ENCODE results near the gene POU2F1. TPM values are rescaled to one million over a fixed set of nuclear protein-coding genes. Genes with fewer than 3 reads are reported as not detected.

POU2F1 gene
- total RNA-seq, 2 experiments from 2014 or later: 17.4 to 20.4 TPM

DNA sequence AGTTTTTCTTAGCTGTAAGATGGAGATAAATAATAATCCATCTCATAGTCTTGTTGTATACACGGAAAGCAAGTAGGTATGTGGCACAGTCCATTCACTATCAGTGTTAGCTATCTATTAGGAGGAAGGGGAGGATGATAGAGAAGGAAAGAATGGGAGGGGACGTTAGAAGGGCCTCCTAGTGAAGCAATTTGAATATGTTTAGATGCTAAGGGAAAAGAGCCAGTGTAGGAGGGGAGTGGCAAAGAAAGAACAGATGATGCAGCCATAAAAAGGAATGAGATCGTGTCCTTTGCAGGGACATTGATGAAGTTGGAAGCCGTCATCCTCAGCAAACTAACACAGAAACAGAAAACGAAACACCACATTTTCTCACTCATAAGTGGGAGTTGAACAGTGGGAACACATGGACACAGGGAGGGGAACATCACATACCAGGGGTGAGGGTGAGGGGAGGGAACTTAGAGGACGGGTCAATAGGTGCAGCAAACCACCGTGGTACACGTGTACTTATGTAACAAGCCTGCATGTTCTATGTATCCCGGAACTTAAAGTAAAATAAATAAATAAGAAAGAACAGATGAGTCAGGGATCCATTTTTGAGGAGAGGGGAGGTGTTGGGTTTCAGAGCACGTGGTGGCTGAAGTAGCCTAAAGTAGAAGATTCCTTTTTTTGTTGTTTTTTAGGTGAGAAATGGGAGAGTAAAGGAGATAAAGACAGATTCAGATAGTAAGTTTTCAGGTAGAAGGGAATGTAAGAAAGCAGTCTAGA is 124.1 kb downstream of the POU2F1 start:
- POLR2A ChIA-PET: no interaction called here
- no peaks in the 10 kb centered on the region for H3K27me3 Mint-ChIP-seq
- DNase-seq: no peak
- no peak overlapping the region for H3K4me3 Mint-ChIP-seq
- H3K9me3 Mint-ChIP-seq: no peaks in the 10 kb centered on the region
- H3K27ac Mint-ChIP-seq: no peak overlapping the region
- H3K36me3 Mint-ChIP-seq (ENCODE audit: low read depth): no peaks in the 10 kb centered on the region
- H3K4me1 Mint-ChIP-seq: peaks cover 2% of the 10 kb centered on the region
- CTCF ChIA-PET: interaction anchor here (0.9 kb wide), 1 partner anchor 78 kb away, joined by 4 read pairs; no protein-coding TSS in a partner anchor

- ChIA-PET POLR2A (no interaction called here), CTCF (no interaction called here)
- Mint-ChIP-seq H3K27ac (no peak overlapping the region), H3K27me3 (no peaks in the 10 kb centered on the region), H3K4me3 (no peak overlapping the region), H3K9me3 (no peaks in the 10 kb centered on the region), H3K4me1 (peaks cover 2% of the 10 kb centered on the region), H3K36me3 (ENCODE audit: low read depth) (no peaks in the 10 kb centered on the region)
- no peak for DNase-seq
These were observed 124.7 kb downstream of the POU2F1 start for GRCh38 chr1:167345386-167345733.

GRCh38 chr1:167357305-167357704 is 136.6 kb downstream of the POU2F1 start:
- DNase-seq: no peak
- Mint-ChIP-seq H3K4me1 (peaks cover 3% of the 10 kb centered on the region), H3K27ac (no peak overlapping the region), H3K27me3 (no peaks in the 10 kb centered on the region), H3K9me3 (peaks cover 8% of the 10 kb centered on the region), H3K36me3 (ENCODE audit: low read depth) (peaks cover 2% of the 10 kb centered on the region), H3K4me3 (no peak overlapping the region)
- ChIA-PET POLR2A (no interaction called here), CTCF (interaction anchor here (0.7 kb wide), 1 partner anchor 137 kb away, joined by 5 read pairs; the partner anchor contains the start of gene POU2F1)

DNA sequence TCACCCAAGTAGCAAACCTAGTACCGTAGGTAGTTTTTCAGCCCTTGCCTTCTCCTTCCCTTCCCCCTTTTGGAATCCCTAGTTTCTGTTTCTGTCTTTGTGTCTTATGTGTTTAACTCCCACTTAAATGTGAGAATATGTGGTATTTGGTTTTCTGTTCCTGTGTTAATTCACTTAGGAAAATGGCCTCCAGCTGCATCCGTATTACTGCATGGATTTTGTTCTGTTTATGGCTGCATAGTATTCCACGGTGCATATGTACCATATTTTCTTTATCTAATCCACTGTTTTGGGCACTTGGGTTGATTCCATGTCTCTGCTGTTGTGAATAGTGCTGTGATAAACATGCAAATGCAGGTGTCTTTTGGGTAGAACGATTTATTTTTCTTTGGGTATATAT is 138.6 kb downstream of the POU2F1 start:
- DNase-seq: no peak
- ChIA-PET CTCF (no interaction called here), POLR2A (no interaction called here)
- Mint-ChIP-seq H3K27ac (no peak overlapping the region), H3K9me3 (peaks cover 8% of the 10 kb centered on the region), H3K27me3 (no peaks in the 10 kb centered on the region), H3K4me3 (no peak overlapping the region), H3K36me3 (ENCODE audit: low read depth) (peaks cover 2% of the 10 kb centered on the region), H3K4me1 (peaks cover 3% of the 10 kb centered on the region)

DNA sequence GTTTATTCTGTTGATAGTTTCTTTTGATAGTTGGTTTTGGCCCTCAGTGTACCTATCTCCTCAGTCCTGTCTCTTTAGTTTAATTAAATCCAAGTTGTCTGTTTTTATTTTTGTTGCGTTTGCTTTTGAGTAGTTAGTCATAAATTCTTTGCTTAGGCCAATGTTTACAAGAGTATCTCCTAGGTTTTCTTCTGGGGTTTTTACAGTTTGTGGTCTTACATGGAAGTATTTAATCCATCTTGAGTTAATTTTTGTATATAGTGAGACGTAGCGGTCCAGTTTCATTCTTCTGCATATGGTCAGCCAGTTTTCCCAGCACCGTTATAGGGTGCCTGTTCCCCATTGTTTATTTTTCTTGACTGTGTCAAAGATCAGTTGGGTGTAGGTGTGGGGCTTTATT is 139.4 kb downstream of the POU2F1 start:
- Mint-ChIP-seq H3K36me3 (ENCODE audit: low read depth) (peaks cover 2% of the 10 kb centered on the region), H3K27ac (no peak overlapping the region)

GRCh38 chr1:167362638-167363037 is 142.0 kb downstream of the POU2F1 start:
- H3K4me3 Mint-ChIP-seq: no peak overlapping the region
- H3K27me3 Mint-ChIP-seq: no peaks in the 10 kb centered on the region
- DNase-seq: no peak
- H3K36me3 Mint-ChIP-seq (ENCODE audit: low read depth): peaks cover 18% of the 10 kb centered on the region
- POLR2A ChIA-PET: no interaction called here
- H3K4me1 Mint-ChIP-seq: peaks cover 3% of the 10 kb centered on the region
- CTCF ChIA-PET: interaction anchor here (1.1 kb wide), 1 partner anchor 21 kb away, joined by 3 read pairs; no protein-coding TSS in a partner anchor
- H3K27ac Mint-ChIP-seq: no peak overlapping the region
- peaks cover 8% of the 10 kb centered on the region for H3K9me3 Mint-ChIP-seq

More for the DNA sequence above, 139.4 kb downstream of the POU2F1 start:
- CTCF ChIA-PET: no interaction called here
- Mint-ChIP-seq H3K9me3 (peaks cover 8% of the 10 kb centered on the region), H3K27me3 (no peaks in the 10 kb centered on the region), H3K4me3 (no peak overlapping the region), H3K4me1 (peaks cover 3% of the 10 kb centered on the region)
- POLR2A ChIA-PET: no interaction called here
- no peak for DNase-seq

DNA sequence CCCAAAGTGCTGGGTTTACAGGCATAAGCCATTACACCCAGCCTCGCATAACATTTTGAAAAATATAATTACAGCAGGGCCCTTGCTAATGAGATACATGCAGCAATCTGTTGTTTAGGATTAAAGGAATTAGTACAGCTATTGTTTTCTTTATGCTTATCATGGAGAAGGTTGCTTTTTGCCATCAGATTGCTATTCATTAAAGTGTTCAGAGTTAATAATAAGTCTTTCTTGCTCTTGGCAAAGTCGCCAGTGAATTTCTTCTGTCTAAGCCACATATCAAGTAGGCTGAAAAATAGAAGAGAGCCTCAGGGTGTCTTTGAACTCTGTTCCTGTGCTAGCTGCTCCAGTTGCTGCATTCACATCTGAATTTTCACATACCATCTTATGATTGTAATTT is 144.1 kb downstream of the POU2F1 start:
- no peaks in the 10 kb centered on the region for H3K27me3 Mint-ChIP-seq
- H3K27ac Mint-ChIP-seq: no peak overlapping the region
- peaks cover 18% of the 10 kb centered on the region for H3K36me3 Mint-ChIP-seq (ENCODE audit: low read depth)
- no peak for DNase-seq
- ChIA-PET CTCF (interaction anchor here (0.7 kb wide), 1 partner anchor 15 kb away, joined by 3 read pairs; no protein-coding TSS in a partner anchor), POLR2A (no interaction called here)
- H3K4me1 Mint-ChIP-seq: peaks cover 1% of the 10 kb centered on the region
- peaks cover 5% of the 10 kb centered on the region for H3K9me3 Mint-ChIP-seq
- H3K4me3 Mint-ChIP-seq: no peak overlapping the region

GRCh38 chr1:167365360-167365759 is 144.7 kb downstream of the POU2F1 start:
- Mint-ChIP-seq H3K4me3 (no peak overlapping the region), H3K4me1 (no peaks in the 10 kb centered on the region), H3K27ac (no peak overlapping the region), H3K27me3 (no peaks in the 10 kb centered on the region), H3K36me3 (ENCODE audit: low read depth) (peaks cover 18% of the 10 kb centered on the region), H3K9me3 (no peaks in the 10 kb centered on the region)
- ChIA-PET POLR2A (no interaction called here), CTCF (no interaction called here)
- no peak for DNase-seq

DNA sequence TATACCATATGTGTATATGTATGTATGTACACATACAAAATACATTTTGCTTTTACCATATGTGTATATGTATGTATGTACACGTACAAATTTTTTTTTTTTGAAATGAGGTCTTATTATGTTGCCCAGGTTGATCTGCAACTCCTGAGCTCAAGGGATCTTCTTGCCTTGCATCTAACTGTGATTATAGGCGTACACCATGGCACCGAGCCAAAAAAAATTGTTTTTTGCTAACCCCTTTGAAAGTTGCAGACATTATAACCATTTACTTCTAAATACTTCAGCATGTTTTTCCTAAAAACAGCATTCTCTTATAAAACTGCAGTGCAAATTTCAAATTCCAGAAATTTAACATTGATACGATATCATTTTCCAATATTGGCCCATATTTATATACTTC is 147.0 kb downstream of the POU2F1 start:
- H3K4me3 Mint-ChIP-seq: no peak overlapping the region
- no peaks in the 10 kb centered on the region for H3K4me1 Mint-ChIP-seq
- H3K36me3 Mint-ChIP-seq (ENCODE audit: low read depth): peaks cover 24% of the 10 kb centered on the region
- CTCF ChIA-PET: interaction anchor here (0.6 to 1.0 kb wide), 2 partner anchors 28 to 42 kb away, joined by 3 read pairs; no protein-coding TSS in a partner anchor
- no peak for DNase-seq
- POLR2A ChIA-PET: no interaction called here
- no peaks in the 10 kb centered on the region for H3K27me3 Mint-ChIP-seq
- H3K27ac Mint-ChIP-seq: no peak overlapping the region
- no peaks in the 10 kb centered on the region for H3K9me3 Mint-ChIP-seq

DNA sequence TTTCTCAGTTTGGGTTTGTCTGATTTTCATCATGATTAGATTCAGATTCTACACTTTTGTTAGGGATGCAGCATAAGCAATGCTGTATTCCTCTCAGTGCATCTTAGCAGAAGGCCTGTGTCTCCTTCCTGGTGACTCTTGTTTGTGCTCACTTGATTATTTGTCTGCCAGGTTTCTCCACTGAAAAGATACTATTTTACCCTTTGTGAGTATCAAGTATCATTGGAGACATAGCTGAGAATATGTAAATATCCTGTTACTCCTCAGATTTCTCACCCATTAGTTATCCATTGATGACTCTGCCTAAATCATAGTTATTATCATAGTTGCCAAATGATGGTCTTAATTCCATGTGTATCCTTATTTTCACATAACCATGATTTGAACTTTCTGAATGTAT is 148.5 kb downstream of the POU2F1 start:
- H3K36me3 Mint-ChIP-seq (ENCODE audit: low read depth): peaks cover 25% of the 10 kb centered on the region
- no peaks in the 10 kb centered on the region for H3K4me1 Mint-ChIP-seq
- no peaks in the 10 kb centered on the region for H3K9me3 Mint-ChIP-seq
- ChIA-PET POLR2A (no interaction called here), CTCF (interaction anchor here (1.2 to 1.4 kb wide), 2 partner anchors 149 to 189 kb away, joined by 3 to 4 read pairs; no protein-coding TSS in a partner anchor)
- no peaks in the 10 kb centered on the region for H3K27me3 Mint-ChIP-seq
- DNase-seq: no peak
- no peak overlapping the region for H3K4me3 Mint-ChIP-seq
- no peak overlapping the region for H3K27ac Mint-ChIP-seq

- Mint-ChIP-seq H3K27ac (no peak overlapping the region), H3K4me3 (no peak overlapping the region), H3K36me3 (ENCODE audit: low read depth) (peaks cover 25% of the 10 kb centered on the region), H3K27me3 (no peaks in the 10 kb centered on the region), H3K4me1 (no peaks in the 10 kb centered on the region), H3K9me3 (no peaks in the 10 kb centered on the region)
- no peak for DNase-seq
- ChIA-PET POLR2A (no interaction called here), CTCF (interaction anchor here (1.2 to 1.4 kb wide), 2 partner anchors 150 to 188 kb away, joined by 3 to 4 read pairs; no protein-coding TSS in a partner anchor)
These were observed 149.2 kb downstream of the POU2F1 start for GRCh38 chr1:167369933-167370332.

DNA sequence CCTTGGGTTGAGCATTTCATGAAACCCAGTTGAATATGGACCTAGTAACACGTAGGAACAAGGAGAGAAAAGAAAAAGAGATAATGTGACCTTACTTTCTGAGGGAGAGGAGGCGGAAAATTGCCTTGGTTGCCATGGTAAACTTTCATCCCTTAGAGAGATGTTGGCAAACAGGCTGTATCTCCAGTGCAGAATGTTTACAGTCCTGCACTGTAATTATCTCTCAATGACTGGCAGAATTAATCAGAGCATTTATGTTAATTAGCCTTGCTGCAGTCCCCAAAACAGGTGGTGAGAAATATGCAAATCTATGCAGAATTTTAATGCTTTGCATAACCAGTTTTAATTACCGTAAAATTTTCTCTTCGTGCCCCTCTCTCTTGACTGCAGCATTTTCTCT is 150.3 kb downstream of the POU2F1 start:
- CTCF ChIA-PET: interaction anchor here (1.0 kb wide), 1 partner anchor 19 kb away, joined by 3 read pairs; no protein-coding TSS in a partner anchor
- POLR2A ChIA-PET: no interaction called here
- no peaks in the 10 kb centered on the region for H3K9me3 Mint-ChIP-seq
- H3K27me3 Mint-ChIP-seq: no peaks in the 10 kb centered on the region
- no peak overlapping the region for H3K4me3 Mint-ChIP-seq
- peaks cover 20% of the 10 kb centered on the region for H3K36me3 Mint-ChIP-seq (ENCODE audit: low read depth)
- no peak for DNase-seq
- H3K27ac Mint-ChIP-seq: no peak overlapping the region
- H3K4me1 Mint-ChIP-seq: no peaks in the 10 kb centered on the region

DNA sequence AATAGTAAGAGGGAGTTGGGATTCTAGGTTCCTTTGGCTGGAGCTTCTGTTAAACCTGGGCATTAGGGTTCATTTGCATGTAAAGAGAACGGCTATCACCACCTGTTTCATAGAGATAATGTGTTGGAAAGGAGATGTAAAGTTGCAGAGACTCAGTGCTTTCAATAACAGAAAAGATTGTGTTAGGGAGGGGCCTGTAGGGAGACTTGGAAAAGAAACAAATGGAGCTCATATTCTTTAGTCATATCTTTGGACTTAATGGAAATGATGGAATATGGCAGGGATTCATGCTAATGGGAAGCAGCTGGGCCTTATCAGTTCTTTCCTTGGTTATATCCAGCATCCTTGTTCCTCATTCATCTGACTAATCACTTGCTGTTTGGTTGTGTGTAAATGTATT is 152.7 kb downstream of the POU2F1 start:
- Mint-ChIP-seq H3K27me3 (no peaks in the 10 kb centered on the region), H3K9me3 (no peaks in the 10 kb centered on the region), H3K4me3 (no peak overlapping the region), H3K27ac (no peak overlapping the region), H3K36me3 (ENCODE audit: low read depth) (peaks cover 18% of the 10 kb centered on the region), H3K4me1 (no peaks in the 10 kb centered on the region)
- ChIA-PET CTCF (interaction anchor here (1.0 kb wide), 1 partner anchor 105 kb away, joined by 3 read pairs; no protein-coding TSS in a partner anchor), POLR2A (no interaction called here)
- DNase-seq: no peak

DNA sequence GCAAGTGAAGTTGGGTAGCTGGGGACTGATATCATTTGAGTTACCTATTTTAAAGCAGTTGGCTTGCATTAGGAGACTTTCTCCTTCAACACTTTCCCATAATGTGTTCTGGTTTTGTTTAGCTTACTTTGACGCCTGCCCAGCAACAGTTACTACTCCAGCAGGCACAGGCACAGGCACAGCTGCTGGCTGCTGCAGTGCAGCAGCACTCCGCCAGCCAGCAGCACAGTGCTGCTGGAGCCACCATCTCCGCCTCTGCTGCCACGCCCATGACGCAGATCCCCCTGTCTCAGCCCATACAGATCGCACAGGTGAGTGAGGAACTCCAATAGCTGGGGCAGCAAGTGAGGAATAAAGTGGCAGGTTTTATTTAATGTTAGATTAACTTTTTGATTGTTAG is 153.3 kb downstream of the POU2F1 start:
- Mint-ChIP-seq H3K27ac (no peak overlapping the region), H3K27me3 (no peaks in the 10 kb centered on the region), H3K4me1 (no peaks in the 10 kb centered on the region), H3K4me3 (no peak overlapping the region), H3K9me3 (no peaks in the 10 kb centered on the region), H3K36me3 (ENCODE audit: low read depth) (peaks cover 17% of the 10 kb centered on the region)
- ChIA-PET CTCF (interaction anchor here (0.8 to 1.0 kb wide), 3 partner anchors 9 to 106 kb away, joined by 3 read pairs; no protein-coding TSS in a partner anchor), POLR2A (interaction anchor here (1.1 kb wide), 1 partner anchor 57 kb away, joined by 4 read pairs; no protein-coding TSS in a partner anchor)
- DNase-seq: no peak

Data from activated CD4-positive, alpha-beta memory T cell treated with anti-CD3 and anti-CD28 coated beads, Interleukin-2, amount 10 ng/mL, durations not matched to agents 7 days and 5 days (primary cell).